Choroid plexus epithelial cell (primary cell): ENCODE measurements around the gene OCIAD2.
"Not testable (repeated sequence)": the region's sequence is repeated elsewhere in the genome, so short reads cannot be mapped to it uniquely, and the experiment has no call there.

Source experiments
- DNase-seq: peaks from one replicate; pipeline ENCODE4 v3.0.0-alpha.2; 2010; ENCODE audit warnings: low read depth
- H3K4me3 ChIP-seq: 2 replicates; pipeline ENCODE4 v1.5.1; 2011; ENCODE audit warnings: low read depth, mild to moderate bottlenecking, control low read depth, low read length, moderate library complexity
- CTCF ChIP-seq: conservative IDR thresholded peaks from 2 replicates; pipeline ENCODE4 v1.5.1; 2011; ENCODE audit warnings: low read depth, mild to moderate bottlenecking, control low read depth, inconsistent platforms, low read length, moderate library complexity

Gene OCIAD2

DNA sequence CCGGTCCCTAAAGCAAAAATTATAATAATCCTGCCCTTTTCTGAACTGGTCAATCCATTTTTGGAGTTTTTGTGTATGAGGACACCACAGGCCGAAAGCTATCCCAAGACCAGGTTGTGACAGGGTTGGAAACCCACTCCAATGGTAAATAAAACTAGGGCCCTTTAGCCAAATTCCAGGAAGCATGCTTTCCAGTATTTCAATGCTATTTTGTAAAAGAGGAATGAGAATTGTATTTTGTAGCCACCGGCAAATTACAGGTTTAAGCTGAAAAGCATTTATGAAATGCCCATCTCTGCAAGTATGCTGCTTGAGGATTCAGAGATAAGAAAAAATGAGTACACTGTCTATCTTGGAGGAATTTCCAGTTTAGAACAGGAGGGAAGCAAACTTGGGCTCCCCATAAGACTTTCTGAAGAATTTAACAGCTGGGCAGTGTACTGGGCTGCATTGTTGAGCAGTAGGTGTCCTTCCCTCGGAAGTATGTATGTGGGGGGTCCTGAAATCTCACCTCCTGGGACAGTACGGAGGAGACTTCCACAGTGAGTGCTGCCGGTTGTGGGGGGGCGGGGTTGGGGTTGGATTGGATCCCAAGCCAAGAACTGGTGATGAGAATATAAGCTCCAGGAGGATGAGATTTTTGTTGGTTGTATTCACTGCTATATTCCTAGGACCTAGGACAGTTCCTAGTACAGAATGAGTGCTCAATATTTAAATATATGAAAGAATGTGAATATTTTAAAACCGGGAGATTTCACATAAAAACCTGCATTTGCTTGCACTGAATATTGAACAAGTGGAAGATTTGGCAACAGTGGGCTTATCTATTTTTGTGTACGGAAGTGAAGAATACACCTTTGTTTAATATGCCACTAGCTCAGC, 26.8 kb downstream of the OCIAD2 start:
- H3K4me3 ChIP-seq: no peak overlapping the region
- no peak for TF ChIP-seq CTCF

DNA sequence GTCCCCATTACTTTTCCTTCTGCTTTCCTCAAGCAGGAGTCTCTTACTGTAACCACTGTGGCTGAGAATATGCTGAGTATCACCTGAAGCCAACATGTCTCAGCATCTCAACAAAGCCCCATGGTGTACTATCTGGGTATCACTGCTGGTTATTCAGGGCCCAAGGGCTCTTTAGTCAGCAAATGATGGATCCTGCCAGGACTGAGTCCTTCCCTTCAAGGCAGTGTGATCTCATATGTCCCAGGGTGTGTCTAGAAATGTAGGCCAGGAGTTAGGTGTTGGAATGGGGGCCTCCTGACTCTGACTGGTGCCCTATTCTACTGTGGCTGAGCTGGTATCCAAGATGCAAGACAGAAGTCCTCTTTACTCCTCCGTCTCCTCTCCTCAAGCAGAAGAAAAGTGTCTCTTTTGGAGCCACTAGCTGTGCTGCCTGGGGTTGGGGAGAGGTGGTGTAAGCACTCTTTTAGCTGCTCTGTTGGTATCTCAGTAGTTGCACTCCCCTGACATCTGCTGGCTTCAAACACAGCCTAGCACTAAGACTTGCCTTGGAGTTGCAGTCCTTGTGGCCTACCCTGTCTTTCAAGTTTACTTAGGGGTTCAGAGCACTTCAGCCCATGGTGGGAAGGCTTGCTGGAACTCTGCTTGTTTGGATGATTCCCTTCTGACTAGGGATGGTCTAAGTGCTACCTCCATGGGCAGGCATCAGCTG, 28.6 kb downstream of the OCIAD2 start:
- no peak for TF ChIP-seq CTCF
- no peak overlapping the region for H3K4me3 ChIP-seq
- DNase-seq: no peak

More for the DNA sequence above, 26.8 kb downstream of the OCIAD2 start:
- peak; percentile 57 for DNase-seq

GRCh38 chr4:48864696-48865095, 41.9 kb downstream of the OCIAD2 start:
- not testable (repeated sequence) for H3K4me3 ChIP-seq, DNase-seq

DNA sequence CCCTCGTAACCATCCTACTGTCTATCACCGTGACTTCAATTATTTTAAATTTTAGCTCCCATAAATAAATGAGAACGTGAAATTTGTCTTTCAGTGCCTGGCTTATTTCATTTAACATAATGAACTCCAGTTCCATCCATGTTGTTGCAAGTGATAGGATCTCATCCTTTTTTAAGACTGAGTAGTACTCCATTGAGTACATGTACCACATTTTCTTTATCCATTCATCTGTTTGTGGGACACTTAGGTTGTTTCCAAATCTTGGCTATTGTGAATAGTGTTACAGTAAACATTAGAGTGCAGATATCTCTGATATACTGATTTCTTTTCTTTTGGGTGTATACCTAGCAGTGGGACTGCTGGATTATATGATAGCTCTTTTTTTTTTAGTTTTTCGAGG, 42.8 kb downstream of the OCIAD2 start:
- DNase-seq: no peak
- H3K4me3 ChIP-seq: no peak overlapping the region
- no peak for TF ChIP-seq CTCF

DNA sequence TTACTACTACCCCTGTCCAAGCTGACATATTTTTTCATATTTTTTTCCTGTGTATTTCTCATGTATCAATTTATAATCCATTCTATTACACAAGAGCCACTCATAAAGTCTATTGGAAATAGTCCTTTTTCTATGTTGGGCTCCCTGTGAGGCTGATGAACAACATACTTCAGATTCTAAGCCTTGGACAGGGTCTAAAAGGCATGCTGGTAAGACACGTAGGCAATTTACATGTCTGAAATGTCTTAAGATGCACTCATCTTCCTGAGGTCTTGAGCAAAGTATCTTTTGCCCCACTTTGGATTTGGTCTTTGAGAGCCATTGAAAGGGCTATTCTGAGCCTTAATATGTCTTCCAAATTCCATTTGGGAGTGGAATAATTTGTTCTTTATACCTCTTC, 43.9 kb downstream of the OCIAD2 start:
- TF ChIP-seq CTCF: no peak
- no peak overlapping the region for H3K4me3 ChIP-seq
- DNase-seq: peak; percentile 13

GRCh38 chr4:48862038-48862437, 44.5 kb downstream of the OCIAD2 start:
- no peak for DNase-seq
- H3K4me3 ChIP-seq: no peak overlapping the region
- TF ChIP-seq CTCF: no peak

DNA sequence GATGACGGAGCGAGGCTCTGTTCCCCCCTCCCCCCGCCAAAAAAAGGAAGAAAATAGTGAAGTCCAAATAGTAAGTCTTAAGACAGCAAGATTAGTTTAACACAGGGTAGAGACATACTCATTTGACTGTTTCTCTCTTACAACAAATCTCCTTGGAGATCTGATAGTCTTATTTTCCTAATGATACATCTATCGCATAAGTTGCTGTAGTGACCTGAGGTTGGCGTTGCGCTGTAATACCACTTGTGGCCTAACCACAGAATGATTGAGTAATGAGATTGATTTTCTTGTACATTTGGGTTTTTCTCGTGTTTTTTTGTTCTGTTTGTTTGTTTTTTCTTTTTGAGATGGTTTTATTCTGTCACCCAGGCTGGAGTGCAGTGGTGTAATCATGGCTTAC, 48.4 kb downstream of the OCIAD2 start:
- TF ChIP-seq CTCF: no peak
- no peak overlapping the region for H3K4me3 ChIP-seq
- peak; percentile 75 for DNase-seq
